Bronchial epithelial cell (primary cell): ENCODE data around the gene GJC2. TPM values are rescaled to one million over a fixed set of nuclear protein-coding genes. Genes with fewer than 3 reads are reported as not detected.
A peak's percentile ranks its signal among the peaks of the same experiment; 100 is the strongest.

Experiments
- DNase-seq: peaks from one replicate; pipeline ENCODE4 v3.0.0-alpha.2; 2010; ENCODE audit warnings: low read depth
- FAIRE-seq: peaks from 2 replicates; lab custom pipeline; 2011; peaks lifted over from hg19 to GRCh38; lab: Jason Lieb, UNC
- H3K27me3 ChIP-seq: 2 replicates; pipeline ENCODE4 v1.5.1; 2011; ENCODE audit warnings: low read length; ENCODE audit not compliant: control insufficient read depth, insufficient read depth
- H3K36me3 ChIP-seq: 2 replicates; pipeline ENCODE4 v1.5.1; 2011; ENCODE audit warnings: low read length; ENCODE audit not compliant: control insufficient read depth, insufficient read depth
- H3K4me3 ChIP-seq: 2 replicates; pipeline ENCODE4 v1.5.1; 2011; ENCODE audit warnings: mild to moderate bottlenecking, low read depth, low read length, control low read depth
- total RNA-seq: library from RNA; depleted of rRNA; stranded (reverse); fragments of >200 nt; gene quantifications from 2 replicates; pipeline ENCODE4 v1.2.1, GENCODE V29; 2014
- TF ChIP-seq, protein P1 (sequence below): IDR thresholded peaks from 2 replicates; pipeline ENCODE4 v1.5.1; 2011; ENCODE audit warnings: mild to moderate bottlenecking, moderate library complexity, low read length, control low read depth, inconsistent platforms; ENCODE audit not compliant: insufficient read depth, severe bottlenecking

GJC2 gene
- total RNA-seq, 1 donor from 2014 or later = 5.5 TPM

GRCh38 chr1:228152918-228153258, 3.2 kb downstream of the GJC2 start:
- no peak for FAIRE-seq
- DNase-seq = no peak
- no peak overlapping the region for H3K4me3 ChIP-seq
- H3K36me3 ChIP-seq = peaks cover 4% of the 10 kb centered on the region
- H3K27me3 ChIP-seq = no peaks in the 10 kb centered on the region
- TF ChIP-seq, protein P1, sequence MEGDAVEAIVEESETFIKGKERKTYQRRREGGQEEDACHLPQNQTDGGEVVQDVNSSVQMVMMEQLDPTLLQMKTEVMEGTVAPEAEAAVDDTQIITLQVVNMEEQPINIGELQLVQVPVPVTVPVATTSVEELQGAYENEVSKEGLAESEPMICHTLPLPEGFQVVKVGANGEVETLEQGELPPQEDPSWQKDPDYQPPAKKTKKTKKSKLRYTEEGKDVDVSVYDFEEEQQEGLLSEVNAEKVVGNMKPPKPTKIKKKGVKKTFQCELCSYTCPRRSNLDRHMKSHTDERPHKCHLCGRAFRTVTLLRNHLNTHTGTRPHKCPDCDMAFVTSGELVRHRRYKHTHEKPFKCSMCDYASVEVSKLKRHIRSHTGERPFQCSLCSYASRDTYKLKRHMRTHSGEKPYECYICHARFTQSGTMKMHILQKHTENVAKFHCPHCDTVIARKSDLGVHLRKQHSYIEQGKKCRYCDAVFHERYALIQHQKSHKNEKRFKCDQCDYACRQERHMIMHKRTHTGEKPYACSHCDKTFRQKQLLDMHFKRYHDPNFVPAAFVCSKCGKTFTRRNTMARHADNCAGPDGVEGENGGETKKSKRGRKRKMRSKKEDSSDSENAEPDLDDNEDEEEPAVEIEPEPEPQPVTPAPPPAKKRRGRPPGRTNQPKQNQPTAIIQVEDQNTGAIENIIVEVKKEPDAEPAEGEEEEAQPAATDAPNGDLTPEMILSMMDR = no peak

- H3K36me3 ChIP-seq = no peaks in the 10 kb centered on the region
- FAIRE-seq (no peak), DNase-seq (no peak)
- H3K4me3 ChIP-seq = no peak overlapping the region
- peaks cover 4% of the 10 kb centered on the region for H3K27me3 ChIP-seq
- TF ChIP-seq, protein P1 = no peak
Measured at GRCh38 chr1:228154021-228154669, 4.4 kb downstream of the GJC2 start.

DNA sequence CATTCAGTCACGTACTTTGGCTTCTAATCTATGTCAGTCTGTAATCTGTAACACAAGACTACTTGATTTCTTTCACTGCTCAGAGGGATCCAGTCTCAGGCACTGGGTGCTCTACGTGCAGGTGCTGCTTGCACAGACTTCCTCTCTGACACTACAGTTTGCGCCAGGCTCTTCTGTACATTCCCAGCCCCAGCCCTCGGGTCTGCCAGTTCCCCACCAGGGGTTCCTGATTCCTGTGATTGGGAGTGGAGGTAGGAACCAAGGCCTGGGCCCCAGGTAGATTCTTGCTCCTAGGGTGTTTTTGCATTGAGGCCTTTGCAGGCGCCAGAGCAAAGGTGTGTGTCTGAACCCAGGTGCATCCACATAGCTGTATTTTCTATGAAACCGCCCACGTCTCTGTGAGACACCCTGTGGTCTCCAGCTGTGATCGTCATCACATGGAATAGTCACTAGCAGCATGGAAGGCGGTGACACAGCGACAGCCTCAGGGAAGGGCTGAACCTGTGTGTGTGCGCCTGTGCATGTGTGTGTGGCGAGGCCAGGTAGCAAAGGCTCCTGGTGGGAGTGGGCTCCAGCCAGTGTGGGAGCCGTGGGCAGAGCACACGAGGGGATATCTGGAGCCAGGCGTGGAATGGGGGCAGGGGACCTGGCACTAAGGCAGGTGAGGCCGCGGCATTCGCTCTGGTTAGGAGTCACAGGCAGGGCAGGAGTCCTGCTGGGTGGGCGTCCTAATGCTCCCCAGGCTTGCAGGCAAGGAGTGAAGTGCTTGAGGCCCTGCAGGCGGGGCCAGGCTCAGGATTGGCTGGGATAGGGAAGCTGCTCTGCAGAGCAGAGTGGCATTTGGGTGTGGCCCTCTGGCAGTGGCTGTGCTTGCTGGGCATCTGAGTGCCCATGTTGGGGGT, 5.2 kb downstream of the GJC2 start:
- no peaks in the 10 kb centered on the region for H3K36me3 ChIP-seq
- H3K27me3 ChIP-seq = peaks cover 5% of the 10 kb centered on the region
- TF ChIP-seq, protein P1 = no peak
- no peak for FAIRE-seq
- H3K4me3 ChIP-seq = no peak overlapping the region
- DNase-seq = peak; percentile 29

DNA sequence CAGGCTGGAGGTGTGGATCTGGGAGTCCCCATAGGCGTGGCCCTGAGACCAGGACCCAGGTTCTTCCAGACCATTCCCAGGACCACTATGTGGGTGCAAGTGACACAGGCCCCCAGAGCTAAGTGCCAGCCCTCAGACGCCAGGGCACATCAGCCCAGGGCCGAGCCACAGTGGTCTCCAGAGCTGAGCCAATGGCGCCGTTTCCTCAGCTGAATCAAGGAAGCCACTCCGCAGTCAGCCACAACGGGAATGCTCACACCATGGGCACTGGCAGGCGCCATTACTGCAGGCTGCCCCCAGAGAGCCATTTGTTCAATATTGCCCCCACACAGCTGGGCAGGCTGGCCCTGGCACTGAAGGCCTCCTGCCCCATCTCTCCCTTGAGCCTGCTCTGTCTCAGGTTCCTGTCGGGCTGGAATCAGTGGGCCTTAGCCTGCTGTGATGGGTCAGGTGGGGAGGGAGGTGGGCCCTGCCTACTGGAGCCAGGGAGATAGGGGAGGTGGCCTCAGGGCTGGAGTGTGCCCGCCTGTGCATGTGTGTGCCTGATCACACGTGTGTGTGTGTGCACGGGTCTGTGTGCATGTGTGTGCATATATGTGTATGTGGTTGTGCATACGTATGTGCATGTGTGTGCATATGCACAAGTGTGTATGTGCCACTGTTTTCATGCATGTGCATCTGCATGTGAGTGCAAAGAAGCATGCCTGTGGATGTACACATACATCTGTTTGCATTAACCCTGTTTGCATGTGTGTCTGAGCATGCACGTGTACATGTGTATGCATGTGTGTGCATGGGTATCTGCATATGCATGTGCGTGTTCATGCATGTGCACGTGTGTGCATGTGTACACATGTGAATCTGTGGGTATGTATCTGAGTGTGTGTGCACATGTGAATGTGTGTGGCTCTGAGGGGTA, 6.1 kb downstream of the GJC2 start:
- FAIRE-seq (peak; percentile 98), DNase-seq (no peak)
- no peak overlapping the region for H3K4me3 ChIP-seq
- TF ChIP-seq, protein P1 = no peak
- H3K27me3 ChIP-seq = peaks cover 5% of the 10 kb centered on the region
- no peaks in the 10 kb centered on the region for H3K36me3 ChIP-seq

GRCh38 chr1:228156515-228156881, 6.8 kb downstream of the GJC2 start:
- TF ChIP-seq, protein P1 = no peak
- peaks cover 5% of the 10 kb centered on the region for H3K27me3 ChIP-seq
- DNase-seq (no peak), FAIRE-seq (no peak)
- no peak overlapping the region for H3K4me3 ChIP-seq
- H3K36me3 ChIP-seq = no peaks in the 10 kb centered on the region
